OCI-LY3 (cell line): ENCODE measurements around the gene DGKB.

Source experiments
- H2AFZ ChIP-seq: fragments of 200-600, 300-600 bp; shearing (Covaris generic); 2 replicates; pipeline ENCODE4 v1.6.0; 2014; ENCODE audit warnings: antibody characterized with exemption, low read depth, low read length
- H3K27ac ChIP-seq: fragments of 200-600, 300-600 bp; sonication (generic); 2 replicates; pipeline ENCODE4 v1.5.1; 2014; ENCODE audit warnings: mild to moderate bottlenecking, low read length, moderate library complexity, mixed read lengths
- H3K27me3 ChIP-seq: fragments of 200-600, 300-600 bp; sonication (generic); 2 replicates; pipeline ENCODE4 v1.6.1; 2014; ENCODE audit warnings: low read depth, low read length, mixed read lengths
- H3K36me3 ChIP-seq: fragments of 200-600, 300-600 bp; sonication (generic); replicated peaks from 2 replicates; pipeline ENCODE3; 2014; ENCODE audit warnings: low read depth, low read length, mixed read lengths
- H3K4me1 ChIP-seq: fragments of 300-600, 200-600 bp; sonication (generic); 2 replicates; pipeline ENCODE4 v1.6.1; 2014; ENCODE audit warnings: low read length, mixed read lengths
- H3K4me2 ChIP-seq: fragments of 200-600, 300-600 bp; sonication (generic); 2 replicates; pipeline ENCODE4 v1.6.1; 2014; ENCODE audit warnings: low read length, mixed read lengths
- H3K4me3 ChIP-seq: fragments of 300-600, 200-600 bp; sonication (generic); 2 replicates; pipeline ENCODE4 v1.5.1; 2014; ENCODE audit warnings: antibody characterized with exemption, mild to moderate bottlenecking, low read length, moderate library complexity
- H3K79me2 ChIP-seq: fragments of 300-600, 200-600 bp; shearing (Covaris generic); 2 replicates; pipeline ENCODE4 v1.6.1; 2014; ENCODE audit warnings: mild to moderate bottlenecking, low read length, mixed read lengths
- H3K9ac ChIP-seq: fragments of 300-600, 200-600 bp; shearing (Covaris generic); 2 replicates; pipeline ENCODE4 v1.6.0; 2014; ENCODE audit warnings: mild to moderate bottlenecking, low read length, moderate library complexity
- H3K9me3 ChIP-seq: fragments of 200-600, 300-600 bp; shearing (Covaris generic); 2 replicates; pipeline ENCODE4 v1.6.1; 2014; ENCODE audit warnings: low read length, mixed read lengths; ENCODE audit not compliant: insufficient read depth
- H4K20me1 ChIP-seq: fragments of 200-600, 300-600 bp; sonication (generic); 2 replicates; pipeline ENCODE4 v1.6.1; 2016; ENCODE audit warnings: low read length, mixed read lengths; ENCODE audit not compliant: insufficient read depth
- CTCF ChIP-seq: fragments of 200-600, 300-600 bp; sonication (generic); IDR thresholded peaks from 2 replicates; pipeline ENCODE4 v1.5.1; 2014; ENCODE audit warnings: antibody characterized with exemption, low read length, low read depth
- EZH2phosphoT487 ChIP-seq: fragments of 200-600 bp; shearing (Covaris generic); IDR thresholded peaks from 2 replicates; pipeline ENCODE4 v1.6.1; 2018; ENCODE audit warnings: antibody characterized with exemption, mixed run types, low read depth

Gene DGKB

GRCh38 chr7:14385074-14385473 lies 517.5 kb downstream of the DGKB start:
- Histone ChIP-seq H3K36me3 (no peaks in the 10 kb centered on the region), H3K9ac (no peak overlapping the region), H3K27ac (no peak overlapping the region), H3K27me3 (no peaks in the 10 kb centered on the region), H3K4me2 (no peak overlapping the region), H3K79me2 (no peaks in the 10 kb centered on the region), H3K9me3 (no peaks in the 10 kb centered on the region), H3K4me1 (no peaks in the 10 kb centered on the region), H2AFZ (no peak overlapping the region), H4K20me1 (no peaks in the 10 kb centered on the region), H3K4me3 (no peak overlapping the region)
- no peak for TF ChIP-seq EZH2phosphoT487
- TF ChIP-seq CTCF = no peak

- H3K9me3 ChIP-seq = no peaks in the 10 kb centered on the region
- H2AFZ ChIP-seq = no peak overlapping the region
- TF ChIP-seq CTCF (no peak), EZH2phosphoT487 (no peak)
- H3K4me1 ChIP-seq = no peaks in the 10 kb centered on the region
- no peak overlapping the region for H3K4me2 ChIP-seq
- no peak overlapping the region for H3K4me3 ChIP-seq
- H3K79me2 ChIP-seq = no peaks in the 10 kb centered on the region
- H4K20me1 ChIP-seq = no peaks in the 10 kb centered on the region
- no peaks in the 10 kb centered on the region for H3K27me3 ChIP-seq
- H3K27ac ChIP-seq = no peak overlapping the region
- H3K36me3 ChIP-seq = no peaks in the 10 kb centered on the region
- no peak overlapping the region for H3K9ac ChIP-seq
Measured at GRCh38 chr7:14381936-14382335, 520.6 kb downstream of the DGKB start.

GRCh38 chr7:14381306-14381705 lies 521.2 kb downstream of the DGKB start:
- Histone ChIP-seq H3K4me2 (no peak overlapping the region), H3K27me3 (no peaks in the 10 kb centered on the region), H3K36me3 (no peaks in the 10 kb centered on the region), H4K20me1 (no peaks in the 10 kb centered on the region), H3K9ac (no peak overlapping the region), H2AFZ (no peak overlapping the region), H3K4me3 (no peak overlapping the region), H3K4me1 (no peaks in the 10 kb centered on the region), H3K27ac (no peak overlapping the region), H3K79me2 (no peaks in the 10 kb centered on the region), H3K9me3 (no peaks in the 10 kb centered on the region)
- no peak for TF ChIP-seq EZH2phosphoT487
- no peak for TF ChIP-seq CTCF

DNA sequence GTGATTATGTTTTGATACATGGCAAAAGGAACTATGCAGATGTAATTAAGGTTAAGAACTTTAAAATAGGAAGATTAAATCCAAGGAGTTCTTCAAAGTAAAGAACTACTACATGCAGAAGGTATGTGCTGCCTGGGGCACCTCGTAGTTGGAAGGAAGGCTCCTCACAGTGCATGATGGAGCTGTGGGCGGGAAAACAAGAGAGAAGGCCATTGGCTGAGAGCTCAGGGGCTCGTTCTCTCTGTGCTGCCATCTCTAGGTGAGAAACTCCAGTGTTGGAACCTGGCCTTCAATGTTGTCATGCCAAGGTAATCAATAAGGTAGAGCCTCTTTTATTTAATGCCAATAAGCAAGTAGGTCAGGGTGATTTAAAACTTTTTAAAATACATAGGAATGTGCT lies 521.7 kb downstream of the DGKB start:
- H3K27me3 ChIP-seq = no peaks in the 10 kb centered on the region
- no peaks in the 10 kb centered on the region for H4K20me1 ChIP-seq
- H3K36me3 ChIP-seq = no peaks in the 10 kb centered on the region
- no peaks in the 10 kb centered on the region for H3K9me3 ChIP-seq
- H3K79me2 ChIP-seq = no peaks in the 10 kb centered on the region
- H3K4me1 ChIP-seq = no peaks in the 10 kb centered on the region
- no peak overlapping the region for H3K9ac ChIP-seq
- H2AFZ ChIP-seq = no peak overlapping the region
- no peak overlapping the region for H3K4me3 ChIP-seq
- no peak overlapping the region for H3K4me2 ChIP-seq
- no peak for TF ChIP-seq CTCF
- TF ChIP-seq EZH2phosphoT487 = no peak
- H3K27ac ChIP-seq = no peak overlapping the region
